Measurements from ENCODE around the gene CFAP58.

Gene CFAP58

GRCh38 chr10:104472957-104473745, 119.5 kb downstream of the CFAP58 start:
- no peak for DNase-seq (ENCODE audit: insufficient read length, low spot score)
- FAIRE-seq = no peak

- DNase-seq (ENCODE audit: insufficient read length, low spot score) = no peak
Observed at GRCh38 chr10:104478380-104478779, 124.7 kb downstream of the CFAP58 start.

GRCh38 chr10:104479906-104480593, 126.4 kb downstream of the CFAP58 start:
- DNase-seq (ENCODE audit: insufficient read length, low spot score) = no peak
- FAIRE-seq = no peak

More at GRCh38 chr10:104478380-104478779, 124.7 kb downstream of the CFAP58 start:
- no peak for FAIRE-seq

- no peak for FAIRE-seq
Observed at GRCh38 chr10:104480797-104481196, 127.2 kb downstream of the CFAP58 start.

GRCh38 chr10:104483582-104483981, 129.9 kb downstream of the CFAP58 start:
- no peak for DNase-seq (ENCODE audit: insufficient read length, low spot score)
- FAIRE-seq = no peak

More at GRCh38 chr10:104480797-104481196, 127.2 kb downstream of the CFAP58 start:
- no peak for DNase-seq (ENCODE audit: insufficient read length, low spot score)

- DNase-seq (ENCODE audit: insufficient read length, low spot score) = no peak
Observed at GRCh38 chr10:104485632-104486031, 132.0 kb downstream of the CFAP58 start.

GRCh38 chr10:104486803-104487202, 133.2 kb downstream of the CFAP58 start:
- no peak for FAIRE-seq
- DNase-seq (ENCODE audit: insufficient read length, low spot score) = no peak

More at GRCh38 chr10:104485632-104486031, 132.0 kb downstream of the CFAP58 start:
- FAIRE-seq = no peak

GRCh38 chr10:104487794-104488438, 134.3 kb downstream of the CFAP58 start:
- FAIRE-seq (no peak), DNase-seq (ENCODE audit: insufficient read length, low spot score) (no peak)

GRCh38 chr10:104488439-104488832, 134.8 kb downstream of the CFAP58 start:
- DNase-seq (ENCODE audit: insufficient read length, low spot score) (no peak), FAIRE-seq (no peak)

GRCh38 chr10:104492329-104492940, 138.8 kb downstream of the CFAP58 start:
- FAIRE-seq = no peak

GRCh38 chr10:104498347-104499081, 144.9 kb downstream of the CFAP58 start:
- FAIRE-seq = no peak
- no peak for DNase-seq (ENCODE audit: insufficient read length, low spot score)

More at GRCh38 chr10:104492329-104492940, 138.8 kb downstream of the CFAP58 start:
- no peak for DNase-seq (ENCODE audit: insufficient read length, low spot score)

- FAIRE-seq = no peak
Observed at GRCh38 chr10:104501449-104501848, 147.8 kb downstream of the CFAP58 start.

GRCh38 chr10:104501864-104502579, 148.4 kb downstream of the CFAP58 start:
- FAIRE-seq = no peak
- DNase-seq (ENCODE audit: insufficient read length, low spot score) = no peak

More at GRCh38 chr10:104501449-104501848, 147.8 kb downstream of the CFAP58 start:
- DNase-seq (ENCODE audit: insufficient read length, low spot score) = no peak

GRCh38 chr10:104502907-104503306, 149.3 kb downstream of the CFAP58 start:
- DNase-seq (ENCODE audit: insufficient read length, low spot score) (no peak), FAIRE-seq (no peak)
